Activated CD4-positive, CD25-positive, alpha-beta regulatory T cell treated with anti-CD3 and anti-CD28 coated beads, Interleukin-2, amount 50 U/mL, for 16 hours (primary cell): ENCODE measurements around the gene EVI2B.
"Not testable (repeated sequence)": the region's sequence is repeated elsewhere in the genome, so short reads cannot be mapped to it uniquely, and the experiment has no call there.

Experiments
- DNase-seq: peaks from one replicate; pipeline ENCODE4 v3.0.0-alpha.2; 2020; ENCODE audit warnings: low read depth, low spot score

EVI2B gene

GRCh38 chr17:31313982-31314781, at the start of gene EVI2B:
Gene EVI2B (minus strand): TSS chr17:31314054. CDS start chr17:31305609, 8,445 bp downstream.
- DNase-seq = no peak

GRCh38 chr17:31357839-31358394, 44.1 kb upstream of the EVI2B start:
- no peak for DNase-seq

GRCh38 chr17:31357091-31357490, 43.2 kb upstream of the EVI2B start:
- no peak for DNase-seq

GRCh38 chr17:31355935-31356334, 42.1 kb upstream of the EVI2B start:
- no peak for DNase-seq

- DNase-seq = no peak
Measured at GRCh38 chr17:31349454-31349853, 35.6 kb upstream of the EVI2B start.

GRCh38 chr17:31345191-31345747, 31.4 kb upstream of the EVI2B start:
- DNase-seq = not testable (repeated sequence)

- DNase-seq = no peak
Measured at GRCh38 chr17:31339906-31340661, 26.2 kb upstream of the EVI2B start.

GRCh38 chr17:31329221-31329620, 15.4 kb upstream of the EVI2B start:
- no peak for DNase-seq

- DNase-seq = no peak
Measured at GRCh38 chr17:31328160-31328535, 14.3 kb upstream of the EVI2B start.

GRCh38 chr17:31327534-31328159, 13.8 kb upstream of the EVI2B start:
- DNase-seq = no peak

- DNase-seq = no peak
Measured at GRCh38 chr17:31323551-31323950, 9.7 kb upstream of the EVI2B start.

- no peak for DNase-seq
Measured at GRCh38 chr17:31321966-31322365, 8.1 kb upstream of the EVI2B start.

GRCh38 chr17:31321481-31321880, 7.6 kb upstream of the EVI2B start, which contains the start of gene EVI2A:
Gene EVI2A (minus strand): TSS chr17:31321622. CDS start chr17:31319013, 2,609 bp downstream.
- peak; percentile 65 for DNase-seq

GRCh38 chr17:31320791-31321190, 6.9 kb upstream of the EVI2B start:
- no peak for DNase-seq

GRCh38 chr17:31320241-31320640, 6.4 kb upstream of the EVI2B start:
- DNase-seq = no peak

GRCh38 chr17:31318851-31319661, 5.2 kb upstream of the EVI2B start:
- no peak for DNase-seq

- DNase-seq = peak; percentile 24
Measured at GRCh38 chr17:31318298-31318801, 4.5 kb upstream of the EVI2B start.

GRCh38 chr17:31314782-31315100, 887 bp upstream of the EVI2B start:
- DNase-seq = no peak

GRCh38 chr17:31312223-31312622, 1.6 kb downstream of the EVI2B start:
- DNase-seq = not testable (repeated sequence)

GRCh38 chr17:31311526-31311925, 2.3 kb downstream of the EVI2B start:
- no peak for DNase-seq

- no peak for DNase-seq
Measured at GRCh38 chr17:31310886-31311285, 3.0 kb downstream of the EVI2B start.
